Gastrocnemius medialis (tissue), 4 donors: ENCODE data around the gene HOXB6.

Experiments used
- CTCF ChIP-seq, 5 experiments: fragments of 450-650 bp in 3 of 5; fragments of 200-600 bp in 2 of 5; sonication (generic) in 2 of 5; IDR thresholded peaks in 4 of 5; conservative IDR thresholded peaks in 1 of 5; 1 replicate in 4 of 5; 2 replicates in 1 of 5; pipeline ENCODE4 v1.5.1; 2016 to 2019; ENCODE audit warnings: antibody characterized with exemption in 5 of 5, mild to moderate bottlenecking in 3 of 5, moderate library complexity in 3 of 5
- POLR2A ChIP-seq, 2 donors: fragments of 450-650 bp; IDR thresholded peaks; one replicate each; pipeline ENCODE4 v1.6.1; 2017; ENCODE audit warnings: antibody characterized with exemption in 2 of 2, mild to moderate bottlenecking in 2 of 2, moderate library complexity in 2 of 2

- TF ChIP-seq CTCF (IDR thresholded peaks at IDR 0.05 in 4 of 5, conservative IDR thresholded peaks at IDR 0.05 in 1 of 5) (no peak), POLR2A (IDR thresholded peaks at IDR 0.05) (no peak)
Measured at GRCh38 chr17:48597528-48597777, 7.3 kb downstream of the HOXB6 start.
